GM13976 (cell line): Measurements from ENCODE around the gene DDAH1.

ENCODE experiments used
- DNase-seq: peaks from one replicate; pipeline ENCODE4 v3.0.0; 2012; ENCODE audit warnings: low spot score
- in situ Hi-C: fragments of 300-500 bp; cut with MboI; formaldehyde crosslinking; loops from one replicate; pipeline ENCODE4 v1.12.0; 2022; ENCODE audit warnings: low sequenced_read_pairs, mixed read lengths, inconsistent platforms; ENCODE audit not compliant: unreplicated experiment
- TF ChIP-seq, protein P1 (sequence below): IDR thresholded peaks from 2 replicates; pipeline ENCODE4 v1.5.1; 2012; ENCODE audit warnings: borderline replicate concordance, mild to moderate bottlenecking; ENCODE audit not compliant: insufficient read depth; ENCODE audit errors: extremely low read depth, missing control alignments, control extremely low read depth

The DDAH1 gene

DNA sequence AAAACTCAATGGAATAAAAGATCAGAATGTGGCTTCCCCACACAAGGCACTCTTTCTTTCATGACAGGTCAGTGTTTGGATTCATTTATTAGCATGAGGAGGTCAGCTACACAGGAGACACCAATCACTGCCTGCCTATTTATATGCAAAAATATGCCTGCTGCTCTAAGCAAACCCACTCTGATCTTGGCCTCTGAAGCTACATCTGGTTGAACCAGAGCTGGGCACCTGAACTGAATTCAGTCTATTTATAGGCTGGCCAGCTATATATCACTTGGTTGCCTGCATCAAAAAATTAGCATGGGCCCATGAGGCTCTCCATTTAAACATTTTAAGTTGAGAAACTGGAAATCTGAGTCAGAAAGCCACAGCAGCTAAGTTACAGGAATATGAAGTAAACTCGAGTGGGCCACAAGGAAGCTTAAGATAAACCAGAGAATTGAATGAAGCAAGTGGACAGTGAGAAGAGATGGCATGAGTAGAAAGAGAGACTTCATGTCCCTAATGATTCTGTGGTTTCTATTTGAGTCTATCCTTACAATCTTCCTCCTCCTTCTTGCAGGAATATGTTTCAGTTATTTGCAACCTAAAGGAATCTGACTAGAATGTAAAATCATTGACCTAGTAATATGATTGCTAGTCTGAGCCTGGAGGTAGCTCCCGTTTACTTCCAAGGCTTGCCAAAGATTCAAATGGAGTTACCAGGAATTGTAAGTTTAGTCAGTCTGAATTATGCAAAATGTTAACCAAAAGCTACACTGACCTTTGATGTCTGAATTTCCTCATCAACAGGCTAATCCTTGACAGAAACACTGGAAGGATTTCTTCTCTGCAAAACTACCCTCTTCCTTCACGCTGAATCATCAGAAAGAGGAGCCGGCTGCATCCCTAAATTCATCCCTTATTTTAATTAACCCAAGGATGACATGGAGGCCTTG, 17.7 kb downstream of the DDAH1 start:
- in situ Hi-C loops, result no loop called here
- DNase-seq, result no peak
- TF ChIP-seq, protein P1, sequence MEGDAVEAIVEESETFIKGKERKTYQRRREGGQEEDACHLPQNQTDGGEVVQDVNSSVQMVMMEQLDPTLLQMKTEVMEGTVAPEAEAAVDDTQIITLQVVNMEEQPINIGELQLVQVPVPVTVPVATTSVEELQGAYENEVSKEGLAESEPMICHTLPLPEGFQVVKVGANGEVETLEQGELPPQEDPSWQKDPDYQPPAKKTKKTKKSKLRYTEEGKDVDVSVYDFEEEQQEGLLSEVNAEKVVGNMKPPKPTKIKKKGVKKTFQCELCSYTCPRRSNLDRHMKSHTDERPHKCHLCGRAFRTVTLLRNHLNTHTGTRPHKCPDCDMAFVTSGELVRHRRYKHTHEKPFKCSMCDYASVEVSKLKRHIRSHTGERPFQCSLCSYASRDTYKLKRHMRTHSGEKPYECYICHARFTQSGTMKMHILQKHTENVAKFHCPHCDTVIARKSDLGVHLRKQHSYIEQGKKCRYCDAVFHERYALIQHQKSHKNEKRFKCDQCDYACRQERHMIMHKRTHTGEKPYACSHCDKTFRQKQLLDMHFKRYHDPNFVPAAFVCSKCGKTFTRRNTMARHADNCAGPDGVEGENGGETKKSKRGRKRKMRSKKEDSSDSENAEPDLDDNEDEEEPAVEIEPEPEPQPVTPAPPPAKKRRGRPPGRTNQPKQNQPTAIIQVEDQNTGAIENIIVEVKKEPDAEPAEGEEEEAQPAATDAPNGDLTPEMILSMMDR, result no peak

DNA sequence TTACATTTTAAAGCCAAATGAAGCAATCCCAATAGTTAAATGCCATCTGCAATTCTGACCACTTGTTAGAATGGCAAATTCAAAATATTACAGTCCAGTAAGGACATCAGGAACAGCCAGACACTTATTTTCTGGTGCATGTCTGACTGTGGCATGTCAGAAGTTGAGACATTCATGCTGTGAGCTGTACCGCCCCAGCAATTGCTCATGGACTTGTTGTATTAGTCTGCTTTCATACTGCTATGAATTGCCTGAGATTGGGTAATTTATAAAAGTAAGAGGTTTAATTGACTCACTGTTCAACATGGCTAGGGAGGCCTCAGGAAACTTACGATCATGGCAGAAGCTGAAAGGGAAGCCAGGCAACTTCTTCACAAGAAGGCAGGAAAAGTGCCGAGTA, 19.1 kb downstream of the DDAH1 start:
- in situ Hi-C loops, result no loop called here
- no peak for DNase-seq
- TF ChIP-seq, protein P1, result no peak

DNA sequence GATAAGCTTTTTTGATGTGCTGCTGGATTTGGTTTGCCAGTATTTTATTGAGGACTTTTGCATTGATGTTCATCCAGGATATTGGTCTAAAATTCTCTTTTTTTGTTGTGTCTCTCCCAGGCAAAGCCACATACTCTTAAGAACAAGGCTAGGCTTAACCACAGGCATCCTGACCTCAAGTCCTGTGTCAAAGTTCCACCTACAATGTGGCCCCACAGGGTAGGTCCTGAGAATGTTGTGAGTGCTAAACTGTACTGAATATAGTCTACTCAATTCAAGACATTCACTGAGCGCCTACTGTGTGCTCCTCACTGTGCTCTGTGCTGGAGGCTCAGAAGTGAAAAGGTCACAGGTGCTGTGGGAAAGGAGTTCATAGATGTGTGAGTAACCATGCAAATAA, 20.6 kb downstream of the DDAH1 start:
- DNase-seq, result no peak
- TF ChIP-seq, protein P1, result no peak
- in situ Hi-C loops, result no loop called here

DNA sequence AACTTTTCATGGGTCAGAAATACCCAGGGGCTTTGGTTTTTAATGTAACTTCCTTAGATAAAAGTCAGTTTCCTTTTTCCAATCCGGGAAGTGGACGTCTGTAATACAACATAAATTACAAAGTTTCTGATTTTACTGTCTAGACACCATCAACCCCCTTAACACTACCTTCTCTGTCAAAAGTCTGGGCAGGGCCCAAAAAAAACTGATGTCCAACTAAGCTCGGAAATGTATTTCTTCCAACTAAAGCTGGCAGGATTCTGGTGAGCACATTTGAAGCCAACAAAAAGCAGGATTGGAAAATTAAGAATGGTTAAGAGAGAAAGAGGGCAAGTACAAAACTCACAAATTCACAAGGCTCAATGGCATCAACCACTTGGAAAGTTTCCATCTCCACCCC, 24.3 kb downstream of the DDAH1 start:
- no peak for DNase-seq
- in situ Hi-C loops, result no loop called here
- TF ChIP-seq, protein P1, result no peak

DNA sequence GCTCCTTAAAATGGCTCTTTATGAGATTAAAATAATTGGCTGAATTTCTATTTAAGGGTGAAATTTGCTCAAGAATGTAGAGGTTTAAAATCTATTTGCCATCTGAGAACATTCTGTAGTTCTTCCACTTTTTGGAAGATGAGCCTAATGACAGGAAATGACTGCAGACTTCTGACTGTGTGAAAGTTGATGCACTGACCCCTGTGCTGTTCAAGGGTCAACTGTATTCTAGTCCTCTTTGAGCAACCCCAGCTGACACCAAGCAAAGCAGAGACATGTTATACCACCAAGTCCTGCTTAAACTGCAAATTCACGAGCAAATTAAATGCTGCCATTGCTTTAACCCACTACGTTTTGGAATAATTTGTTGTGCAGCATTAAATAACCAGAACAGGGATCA, 26.6 kb downstream of the DDAH1 start:
- TF ChIP-seq, protein P1, result no peak
- in situ Hi-C loops, result no loop called here
- DNase-seq, result no peak

DNA sequence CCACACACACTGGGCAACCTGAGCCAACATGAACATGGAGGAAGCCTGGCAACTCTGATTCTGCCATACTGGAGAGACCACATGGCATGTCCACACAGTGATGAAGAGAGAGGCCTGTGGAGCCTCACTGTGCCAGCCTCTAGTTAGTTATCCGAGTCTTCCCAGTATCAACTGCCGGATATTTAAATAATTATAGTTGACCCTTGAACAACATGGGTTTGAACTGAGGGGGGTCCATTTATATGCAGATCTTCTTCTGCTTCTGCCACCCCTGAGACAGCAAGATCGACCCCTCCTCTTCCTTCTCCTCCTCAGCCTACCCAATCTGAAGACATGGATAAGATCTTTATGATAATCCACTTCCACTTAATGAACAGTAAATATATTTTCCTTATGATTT, 27.8 kb downstream of the DDAH1 start:
- in situ Hi-C loops, result no loop called here
- DNase-seq, result no peak
- TF ChIP-seq, protein P1, result no peak
